ENCODE results near the gene ASPM.
"Not testable (repeated sequence)": the region's sequence is repeated elsewhere in the genome, so short reads cannot be mapped to it uniquely, and the experiment has no call there.

Gene ASPM

DNA sequence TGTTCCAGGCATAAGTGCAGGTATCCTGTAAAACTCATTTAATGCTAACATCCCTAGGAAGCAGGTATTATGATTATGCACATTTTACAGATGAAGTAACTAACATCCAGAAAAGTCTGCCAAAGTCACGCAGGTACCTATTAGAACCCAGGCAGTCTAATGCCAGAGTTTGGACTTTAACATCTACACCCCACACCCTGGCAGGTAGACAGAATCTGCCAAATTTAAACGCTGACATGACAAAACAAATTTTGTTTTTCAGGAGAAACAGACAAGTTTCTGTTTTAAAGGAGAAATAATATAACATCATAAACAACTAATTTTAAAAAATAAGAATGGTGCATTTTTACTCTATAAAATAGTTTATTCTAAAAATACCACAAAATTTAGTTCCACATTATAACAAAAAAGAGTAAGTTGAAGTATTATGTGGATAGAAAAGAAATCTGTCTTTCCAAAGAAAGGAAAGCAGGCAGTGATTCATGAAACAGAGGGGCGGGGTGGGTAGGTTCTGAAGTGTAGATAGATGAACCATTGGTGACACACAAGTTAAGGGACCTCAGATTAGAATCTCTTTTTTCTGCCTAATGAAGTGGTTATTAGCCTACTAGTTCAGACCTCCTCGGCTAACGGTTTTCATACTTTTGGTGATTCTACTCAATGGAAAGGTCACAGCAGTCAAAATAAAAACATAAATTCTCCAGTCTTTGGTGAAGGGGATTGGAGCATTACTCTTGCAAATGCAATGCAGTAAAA is 1.7 kb downstream of the ASPM start:
- DNase-seq = peak; percentile 12

- no peak for DNase-seq
Measured at GRCh38 chr1:197143276-197143675, 3.2 kb downstream of the ASPM start.

GRCh38 chr1:197141575-197141974 is 4.9 kb downstream of the ASPM start:
- DNase-seq = no peak

DNA sequence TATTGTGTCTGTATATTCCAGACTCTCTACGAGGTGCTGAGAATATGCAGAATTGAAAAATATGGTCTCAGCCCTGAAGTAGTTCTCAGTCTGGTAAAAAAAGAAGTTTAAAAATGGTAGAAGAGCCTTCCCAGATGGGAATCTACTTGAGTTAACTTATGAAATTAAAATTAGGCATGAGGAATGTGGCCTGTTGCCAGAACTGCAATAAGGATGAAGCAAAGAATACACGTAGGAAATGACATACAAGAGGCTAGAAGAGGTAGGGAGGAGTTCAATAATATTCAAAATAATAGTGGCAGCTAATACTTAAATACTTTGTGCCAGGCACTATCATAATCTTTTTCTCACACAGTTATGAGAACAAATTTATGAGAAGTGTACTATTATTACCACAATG is 6.3 kb downstream of the ASPM start:
- no peak for DNase-seq

- DNase-seq = no peak
Measured at GRCh38 chr1:197139169-197139568, 7.3 kb downstream of the ASPM start.

- DNase-seq = no peak
Measured at GRCh38 chr1:197137322-197137721, 9.1 kb downstream of the ASPM start.

DNA sequence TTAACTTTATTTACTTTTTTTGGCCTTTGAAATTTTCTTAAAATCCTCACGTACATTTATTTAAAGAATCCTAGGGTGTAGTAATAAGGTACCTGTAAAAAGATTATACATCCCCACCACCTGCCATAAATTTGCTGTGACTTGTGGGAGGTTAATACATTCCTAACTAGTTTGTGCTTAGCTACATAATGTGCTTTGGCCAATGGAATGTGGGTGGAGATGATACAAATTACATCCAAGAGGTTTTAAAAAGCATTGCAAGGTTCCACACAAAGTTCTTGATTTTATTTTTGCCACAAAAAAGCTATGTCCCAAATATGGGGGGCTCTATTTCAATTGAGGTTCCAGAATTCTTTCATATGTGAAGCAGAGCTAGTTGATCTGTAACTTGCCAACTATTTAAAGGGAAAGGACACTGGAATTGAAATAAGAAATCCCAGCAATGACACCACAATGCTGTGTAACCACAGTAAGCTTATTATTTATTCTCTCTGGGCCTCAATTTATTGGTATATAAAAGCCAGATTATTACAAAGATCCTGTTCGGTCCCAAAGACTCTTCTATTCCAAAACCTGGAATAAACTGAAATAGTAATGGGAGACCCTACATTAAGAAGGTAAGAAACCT is 15.7 kb downstream of the ASPM start:
- no peak for DNase-seq

DNA sequence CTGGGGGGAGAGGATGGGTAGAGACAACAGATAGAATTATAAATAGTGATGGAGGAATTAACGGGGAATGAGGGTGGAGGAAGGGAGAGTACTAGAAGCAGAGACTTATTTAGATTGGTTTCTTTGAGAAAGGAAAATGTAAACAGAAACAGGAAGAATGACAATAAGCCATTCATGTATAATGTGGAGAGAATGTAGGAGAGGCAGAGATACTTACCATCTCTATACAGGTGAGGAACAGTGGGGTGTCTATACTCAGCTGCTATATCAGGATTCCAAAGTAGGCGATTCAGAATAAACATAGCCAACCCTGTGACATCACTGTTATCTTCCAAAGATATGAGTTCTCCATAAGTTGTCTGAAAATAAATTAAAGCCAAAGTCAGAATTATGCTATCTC is 16.8 kb downstream of the ASPM start:
- no peak for DNase-seq

DNA sequence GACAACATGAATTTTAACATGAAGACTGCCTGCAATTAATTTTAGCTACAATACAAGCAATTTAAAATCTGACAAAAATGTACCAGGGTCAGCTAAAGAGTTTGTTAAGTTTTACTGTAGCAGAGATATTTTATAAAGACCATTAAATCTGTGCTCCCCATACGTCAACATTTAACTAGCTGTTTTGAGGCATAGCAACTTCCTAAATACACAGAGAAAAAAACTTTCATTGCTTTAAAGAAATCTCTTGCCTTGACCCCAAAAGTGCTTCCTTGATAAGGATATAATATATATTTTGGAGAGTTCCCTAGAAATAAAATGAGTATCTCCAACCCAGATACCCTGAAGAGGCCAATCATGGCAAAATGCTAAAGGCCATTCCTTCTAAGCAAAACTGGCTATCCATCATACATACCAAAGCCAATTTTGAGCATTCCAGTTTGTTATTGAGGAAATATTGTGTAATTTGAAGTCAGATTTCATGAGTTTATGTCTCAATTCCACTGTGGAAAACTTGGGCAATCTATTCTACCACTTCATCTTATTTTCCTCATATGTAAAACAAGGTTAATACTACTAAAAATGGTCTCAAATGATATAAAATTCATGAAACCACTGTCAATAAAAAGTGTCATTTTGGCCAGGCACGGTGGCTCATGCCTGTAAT is 19.1 kb downstream of the ASPM start:
- DNase-seq = no peak

DNA sequence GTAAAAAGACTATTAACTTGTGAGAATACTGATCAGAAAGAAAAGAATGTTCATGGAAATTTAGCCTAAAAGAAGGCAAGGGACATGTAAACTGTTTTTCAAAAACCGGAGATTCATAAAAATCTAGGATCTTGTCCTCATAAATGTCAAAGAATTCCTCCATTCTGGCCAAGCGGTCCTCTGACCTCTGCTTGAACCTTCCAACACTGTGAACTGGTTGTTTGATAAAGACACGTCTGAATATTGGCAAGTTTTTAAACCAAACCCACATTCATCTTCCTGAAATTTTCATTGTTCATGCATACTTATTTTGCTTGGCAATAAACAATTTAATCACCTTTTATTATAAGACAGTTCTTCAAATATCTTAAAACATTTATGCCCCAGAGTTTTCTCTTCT is 19.8 kb downstream of the ASPM start:
- no peak for DNase-seq

DNA sequence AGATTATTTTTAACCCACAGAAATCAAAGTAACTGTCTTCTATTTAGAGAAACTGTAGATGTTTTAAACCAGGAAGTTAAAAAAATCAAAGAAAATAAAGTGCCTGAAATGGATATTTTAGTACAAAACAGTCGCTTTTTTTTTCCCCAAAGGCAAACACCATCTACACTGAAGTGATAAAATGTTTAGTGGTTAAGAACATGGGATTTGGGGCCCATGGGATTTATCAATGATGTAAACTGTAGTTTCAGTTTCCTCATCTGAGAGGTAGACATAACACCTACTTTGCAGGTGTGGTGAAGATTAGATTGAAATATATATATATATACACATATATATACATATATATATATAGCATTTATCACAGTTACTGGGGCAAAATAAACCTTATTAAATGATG is 22.1 kb downstream of the ASPM start:
- no peak for DNase-seq

DNA sequence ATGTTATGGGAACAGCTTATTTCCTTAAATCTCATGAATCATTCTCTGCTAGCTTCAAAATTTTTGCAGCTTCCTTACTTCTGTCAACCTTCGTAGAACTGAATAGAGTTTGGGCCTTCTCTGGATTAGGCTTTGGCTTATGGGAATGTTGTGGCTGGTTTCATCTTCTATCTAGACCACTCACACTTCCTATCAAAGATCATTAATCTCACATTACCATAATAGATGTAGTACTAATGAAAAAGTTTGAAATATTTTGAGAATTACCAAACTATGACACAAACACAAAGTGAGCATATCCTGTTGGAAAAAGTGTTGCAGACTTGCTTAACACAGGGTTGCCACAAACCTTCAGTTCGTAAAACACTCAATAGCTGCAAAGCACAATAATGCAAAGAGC is 30.3 kb downstream of the ASPM start:
- DNase-seq = no peak

- no peak for DNase-seq
Measured at GRCh38 chr1:197106869-197107268, 39.6 kb downstream of the ASPM start.

DNA sequence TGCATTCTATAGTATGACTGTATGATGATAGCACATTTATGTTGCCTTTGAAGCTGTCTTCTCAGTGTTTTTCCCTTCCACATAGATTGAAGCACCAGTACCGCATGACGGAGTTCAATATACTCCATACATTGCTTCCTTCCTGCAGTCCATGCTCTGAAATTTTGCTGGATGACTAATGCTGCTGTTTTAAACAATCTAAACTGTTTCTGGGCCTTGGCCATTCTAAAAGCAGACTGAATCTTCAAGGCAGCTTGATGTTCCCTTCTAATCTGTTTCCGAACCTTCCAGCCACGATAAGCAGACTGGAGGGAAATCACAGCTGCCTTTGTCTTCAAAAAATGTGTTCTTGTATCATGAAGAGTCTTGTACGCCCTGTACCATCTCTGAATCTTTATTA is 43.2 kb downstream of the ASPM start:
- no peak for DNase-seq

DNA sequence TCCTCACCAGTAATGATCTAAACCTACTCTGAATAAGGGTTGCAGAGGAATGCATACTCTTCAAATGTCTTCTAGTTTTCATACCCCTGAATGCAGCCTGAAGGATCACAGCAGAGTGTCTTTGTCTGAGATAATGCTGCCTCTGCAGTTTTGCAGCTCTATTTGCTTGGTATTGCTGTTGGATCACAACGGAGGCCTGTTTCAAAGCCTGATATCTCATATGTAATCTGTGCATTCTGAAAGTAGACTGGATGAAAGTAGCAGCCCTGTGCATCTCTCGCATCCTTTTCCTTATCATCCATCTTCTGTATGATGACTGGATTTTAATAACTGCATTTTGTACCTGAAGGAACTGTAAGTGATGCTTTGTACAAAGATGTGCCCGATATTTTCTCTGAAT is 44.5 kb downstream of the ASPM start:
- DNase-seq = no peak

DNA sequence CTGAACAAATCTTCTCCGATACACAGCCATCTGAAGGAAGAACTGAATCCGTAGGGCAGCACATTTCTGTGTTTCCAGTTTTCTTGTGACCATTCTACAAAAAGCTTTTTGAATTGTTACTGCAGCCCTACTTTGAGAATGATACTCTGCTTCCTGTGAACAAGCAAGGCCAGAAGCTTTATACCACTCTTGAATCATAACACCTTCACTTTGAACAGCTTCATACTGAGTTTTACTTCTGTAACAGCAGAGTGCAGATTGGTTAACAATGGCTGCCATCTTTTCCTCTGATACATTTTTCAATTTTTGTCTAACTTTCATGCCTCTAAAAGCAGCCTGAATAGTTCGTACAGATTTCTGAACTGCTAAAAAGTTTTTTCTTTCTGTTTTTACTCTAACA is 45.8 kb downstream of the ASPM start:
- DNase-seq = no peak

- DNase-seq = no peak
Measured at GRCh38 chr1:197099444-197099843, 47.0 kb downstream of the ASPM start.

DNA sequence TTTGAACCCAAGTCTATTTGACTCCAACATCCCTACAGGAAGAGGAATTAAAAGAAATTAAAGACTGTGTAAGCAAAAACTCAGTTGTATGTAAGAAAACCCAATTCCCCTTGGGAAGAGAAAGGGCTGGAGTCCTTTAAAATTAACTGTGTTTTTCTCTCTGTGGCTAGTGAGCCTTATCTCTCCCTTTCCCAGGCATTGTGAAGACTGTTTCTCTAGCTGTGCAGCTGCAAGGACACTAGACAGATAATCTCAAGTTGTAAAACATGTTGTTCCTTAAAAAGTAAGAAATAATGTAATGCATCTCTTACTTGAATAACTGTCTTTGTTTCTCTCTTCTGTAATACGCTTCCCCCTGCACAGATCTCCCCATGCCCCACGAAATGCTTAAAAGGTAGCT is 49.5 kb downstream of the ASPM start:
- not testable (repeated sequence) for DNase-seq

- no peak for DNase-seq
Measured at GRCh38 chr1:197096137-197096536, 50.3 kb downstream of the ASPM start.

- no peak for DNase-seq
Measured at GRCh38 chr1:197093226-197093885, 53.1 kb downstream of the ASPM start.

- DNase-seq = no peak
Measured at GRCh38 chr1:197092491-197093023, 53.9 kb downstream of the ASPM start.

GRCh38 chr1:197083474-197083873 is 63.0 kb downstream of the ASPM start:
- DNase-seq = no peak

- DNase-seq = no peak
Measured at GRCh38 chr1:197081117-197081753, 65.2 kb downstream of the ASPM start.
